Activated T-helper 2 cell treated with anti-CD3 and anti-CD28 coated beads, Interferon-gamma antibody, Interleukin-2, Interleukin-4, amounts not matched to agents 10 μg/mL and 5 μg/mL and 100 μg/mL, durations not matched to agents 14 hours and 24 hours and 36 hours (primary cell): ENCODE data around the gene CPNE9. TPM values are rescaled to one million over a fixed set of nuclear protein-coding genes. Genes with fewer than 3 reads are reported as not detected.

Experiments
- DNase-seq: peaks from one replicate; pipeline ENCODE4 v3.0.0; 2021; ENCODE audit warnings: low spot score
- H3K27ac Mint-ChIP-seq: one replicate; pipeline ENCODE4 v1.8.0; 2021; ENCODE audit warnings: mixed read lengths
- H3K27me3 Mint-ChIP-seq: one replicate; pipeline ENCODE4 v1.8.0; 2021; ENCODE audit warnings: low read depth, mixed read lengths
- H3K36me3 Mint-ChIP-seq: one replicate; pipeline ENCODE4 v1.8.0; 2021; ENCODE audit warnings: low read depth, mixed read lengths
- H3K4me1 Mint-ChIP-seq: one replicate; pipeline ENCODE4 v1.8.0; 2021; ENCODE audit warnings: low read depth, mixed read lengths
- H3K4me3 Mint-ChIP-seq: one replicate; pipeline ENCODE4 v1.8.0; 2021; ENCODE audit warnings: low read depth, mild to moderate bottlenecking, moderate library complexity, mixed read lengths
- H3K9me3 Mint-ChIP-seq: one replicate; pipeline ENCODE4 v1.8.0; 2021; ENCODE audit warnings: mixed read lengths
- intact Hi-C: fragments of 100-400 bp; cut with micrococcal nuclease; formaldehyde crosslinking; loops from one replicate; pipeline ENCODE4 v1.15.1; 2023
- total RNA-seq: library from RNA; stranded (reverse); gene quantifications from 2 replicates; pipeline ENCODE4 v1.2.3, GENCODE V29; 2022

CPNE9 gene
- total RNA-seq, 1 donor from 2014 or later = 0.50 TPM

DNA sequence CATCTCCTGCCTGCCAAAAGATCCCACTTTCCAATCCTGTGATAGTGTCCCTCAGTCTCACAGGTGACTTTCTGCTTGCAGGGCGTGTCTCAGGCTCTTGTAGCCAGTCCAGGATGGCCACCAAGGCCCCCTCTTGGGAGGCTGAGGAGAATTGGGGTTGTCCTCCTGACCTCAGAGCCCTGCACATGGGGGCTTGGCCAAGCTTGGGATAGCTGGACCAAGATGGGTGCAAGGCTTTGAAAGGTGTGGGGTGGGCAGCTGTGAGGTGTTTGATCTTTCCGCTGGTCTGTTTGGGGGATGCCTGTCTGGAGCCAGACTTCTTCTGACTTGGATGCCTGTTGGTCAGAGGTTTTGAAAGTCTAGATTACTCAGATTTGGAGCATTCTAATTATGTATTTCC is 12.0 kb upstream of the CPNE9 start:
- Mint-ChIP-seq H3K27ac (no peak overlapping the region), H3K4me3 (no peak overlapping the region), H3K4me1 (no peaks in the 10 kb centered on the region), H3K9me3 (no peaks in the 10 kb centered on the region), H3K27me3 (no peaks in the 10 kb centered on the region), H3K36me3 (peaks cover 54% of the 10 kb centered on the region)
- intact Hi-C loops = no loop called here
- no peak for DNase-seq

GRCh38 chr3:9692416-9692815 is 11.2 kb upstream of the CPNE9 start:
- no peak overlapping the region for H3K27ac Mint-ChIP-seq
- DNase-seq = no peak
- no peak overlapping the region for H3K4me3 Mint-ChIP-seq
- peaks cover 50% of the 10 kb centered on the region for H3K36me3 Mint-ChIP-seq
- H3K9me3 Mint-ChIP-seq = no peaks in the 10 kb centered on the region
- no peaks in the 10 kb centered on the region for H3K4me1 Mint-ChIP-seq
- intact Hi-C loops = no loop called here
- H3K27me3 Mint-ChIP-seq = no peaks in the 10 kb centered on the region

DNA sequence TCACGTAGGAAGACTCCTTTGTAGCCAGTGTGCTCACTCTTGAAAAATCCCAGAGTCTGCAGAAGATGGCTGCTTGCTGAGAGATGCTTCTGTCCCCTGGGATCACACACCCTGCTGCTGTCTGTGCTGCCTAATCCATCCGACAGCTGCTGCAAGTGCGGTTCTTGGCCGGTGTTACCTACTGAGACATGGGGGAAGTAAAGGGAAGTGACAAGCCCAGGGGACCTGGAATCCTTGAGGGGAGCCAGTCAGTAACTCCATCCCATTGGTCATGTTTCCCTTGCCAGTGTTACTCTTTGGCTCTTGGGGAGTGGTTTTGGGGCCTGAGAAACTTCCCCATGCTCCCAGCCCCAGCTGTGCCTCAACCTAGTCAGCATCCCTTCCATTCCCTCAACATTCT is 8.3 kb upstream of the CPNE9 start:
- Mint-ChIP-seq H3K4me3 (no peak overlapping the region), H3K36me3 (peaks cover 38% of the 10 kb centered on the region), H3K27ac (no peak overlapping the region), H3K4me1 (no peaks in the 10 kb centered on the region), H3K9me3 (no peaks in the 10 kb centered on the region), H3K27me3 (no peaks in the 10 kb centered on the region)
- intact Hi-C loops = no loop called here
- DNase-seq = no peak

GRCh38 chr3:9695746-9696145 is 7.9 kb upstream of the CPNE9 start:
- DNase-seq = no peak
- Mint-ChIP-seq H3K4me1 (no peaks in the 10 kb centered on the region), H3K27ac (no peak overlapping the region)

GRCh38 chr3:9696480-9697220 is 7.0 kb upstream of the CPNE9 start:
- Mint-ChIP-seq H3K27me3 (no peaks in the 10 kb centered on the region), H3K9me3 (no peaks in the 10 kb centered on the region), H3K4me1 (no peaks in the 10 kb centered on the region), H3K27ac (no peak overlapping the region), H3K36me3 (peaks cover 35% of the 10 kb centered on the region), H3K4me3 (no peak overlapping the region)
- no peak for DNase-seq
- intact Hi-C loops = no loop called here

More at GRCh38 chr3:9695746-9696145, 7.9 kb upstream of the CPNE9 start:
- Mint-ChIP-seq H3K9me3 (no peaks in the 10 kb centered on the region), H3K36me3 (peaks cover 36% of the 10 kb centered on the region), H3K27me3 (no peaks in the 10 kb centered on the region), H3K4me3 (no peak overlapping the region)
- intact Hi-C loops = no loop called here

DNA sequence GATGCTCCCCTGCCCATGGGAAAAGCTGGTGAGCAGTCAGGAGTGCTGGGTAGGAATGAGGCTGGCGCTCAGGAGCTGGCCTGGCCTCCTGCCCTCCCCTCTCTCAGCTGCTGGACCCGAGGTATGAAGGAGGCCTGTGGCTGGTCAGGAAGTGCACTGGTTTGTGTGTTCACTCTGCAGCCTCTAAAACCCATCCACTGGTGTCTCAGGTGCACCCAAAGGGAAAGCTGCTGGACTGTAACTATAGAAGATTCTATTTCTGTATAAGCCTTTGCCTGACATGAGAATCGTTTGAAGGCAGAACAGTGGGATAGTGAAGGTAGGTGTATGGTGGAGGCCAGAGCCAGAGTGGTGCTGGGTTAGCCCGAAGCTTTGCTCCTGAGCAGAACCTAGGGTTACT is 5.7 kb upstream of the CPNE9 start:
- peaks cover 39% of the 10 kb centered on the region for H3K36me3 Mint-ChIP-seq
- no peak for DNase-seq
- H3K4me3 Mint-ChIP-seq = no peak overlapping the region
- no peaks in the 10 kb centered on the region for H3K4me1 Mint-ChIP-seq
- peaks cover under 1% of the 10 kb centered on the region for H3K27me3 Mint-ChIP-seq
- H3K9me3 Mint-ChIP-seq = no peaks in the 10 kb centered on the region
- intact Hi-C loops = no loop called here
- H3K27ac Mint-ChIP-seq = no peak overlapping the region

- Mint-ChIP-seq H3K27me3 (peaks cover 4% of the 10 kb centered on the region), H3K9me3 (no peaks in the 10 kb centered on the region), H3K4me3 (no peak overlapping the region), H3K4me1 (no peaks in the 10 kb centered on the region), H3K27ac (no peak overlapping the region), H3K36me3 (peaks cover 39% of the 10 kb centered on the region)
- DNase-seq = no peak
- intact Hi-C loops = no loop called here
Observed at GRCh38 chr3:9698293-9698692, 5.3 kb upstream of the CPNE9 start.

- peaks cover 19% of the 10 kb centered on the region for H3K27me3 Mint-ChIP-seq
- no peak overlapping the region for H3K4me3 Mint-ChIP-seq
- no peaks in the 10 kb centered on the region for H3K4me1 Mint-ChIP-seq
- intact Hi-C loops = no loop called here
- no peaks in the 10 kb centered on the region for H3K9me3 Mint-ChIP-seq
- no peak for DNase-seq
- no peak overlapping the region for H3K27ac Mint-ChIP-seq
- peaks cover 28% of the 10 kb centered on the region for H3K36me3 Mint-ChIP-seq
Observed at GRCh38 chr3:9700536-9700935, 3.1 kb upstream of the CPNE9 start.

- no peak for DNase-seq
- intact Hi-C loops = no loop called here
- no peak overlapping the region for H3K27ac Mint-ChIP-seq
- H3K4me3 Mint-ChIP-seq = no peak overlapping the region
- H3K36me3 Mint-ChIP-seq = peaks cover 27% of the 10 kb centered on the region
- H3K4me1 Mint-ChIP-seq = no peaks in the 10 kb centered on the region
- H3K27me3 Mint-ChIP-seq = peaks cover 22% of the 10 kb centered on the region
- H3K9me3 Mint-ChIP-seq = no peaks in the 10 kb centered on the region
Observed at GRCh38 chr3:9701006-9701405, 2.6 kb upstream of the CPNE9 start.

DNA sequence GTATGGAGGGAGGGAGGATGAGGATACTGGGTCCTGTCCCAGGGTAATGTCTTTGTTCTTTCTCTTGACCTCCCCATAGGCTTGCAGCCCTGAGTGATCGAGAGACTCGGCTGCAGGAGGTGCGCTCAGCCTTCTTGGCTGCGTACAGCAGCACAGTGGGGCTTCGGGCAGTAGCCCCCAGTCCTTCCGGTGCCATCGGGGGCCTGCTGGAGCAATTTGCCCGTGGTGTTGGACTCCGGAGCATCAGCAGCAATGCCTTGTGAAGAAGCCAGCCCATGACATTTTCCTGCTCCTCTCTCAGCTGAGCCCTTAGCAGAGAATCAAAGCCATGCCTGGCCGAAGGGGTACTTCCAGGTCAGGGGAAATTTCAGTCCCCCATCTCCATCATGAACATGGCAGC is 1.9 kb upstream of the CPNE9 start:
- no peaks in the 10 kb centered on the region for H3K9me3 Mint-ChIP-seq
- H3K27ac Mint-ChIP-seq = no peak overlapping the region
- peaks cover 29% of the 10 kb centered on the region for H3K27me3 Mint-ChIP-seq
- no peaks in the 10 kb centered on the region for H3K4me1 Mint-ChIP-seq
- H3K36me3 Mint-ChIP-seq = peaks cover 27% of the 10 kb centered on the region
- no peak for DNase-seq
- intact Hi-C loops = no loop called here
- H3K4me3 Mint-ChIP-seq = no peak overlapping the region

GRCh38 chr3:9703240-9703639 is 393 bp upstream of the CPNE9 start:
- intact Hi-C loops = no loop called here
- H3K27ac Mint-ChIP-seq = no peak overlapping the region
- no peaks in the 10 kb centered on the region for H3K4me1 Mint-ChIP-seq
- no peak overlapping the region for H3K4me3 Mint-ChIP-seq
- H3K36me3 Mint-ChIP-seq = peaks cover 20% of the 10 kb centered on the region
- peaks cover 36% of the 10 kb centered on the region for H3K27me3 Mint-ChIP-seq
- H3K9me3 Mint-ChIP-seq = no peaks in the 10 kb centered on the region
- DNase-seq = no peak

GRCh38 chr3:9704347-9705322 is 1.0 kb downstream of the CPNE9 start:
- Mint-ChIP-seq H3K27ac (no peak overlapping the region), H3K27me3 (peaks cover 38% of the 10 kb centered on the region), H3K36me3 (peaks cover 20% of the 10 kb centered on the region), H3K4me3 (no peak overlapping the region), H3K9me3 (no peaks in the 10 kb centered on the region), H3K4me1 (no peaks in the 10 kb centered on the region)
- intact Hi-C loops = no loop called here
- DNase-seq = no peak

- Mint-ChIP-seq H3K9me3 (no peaks in the 10 kb centered on the region), H3K4me3 (no peak overlapping the region), H3K4me1 (peaks cover 4% of the 10 kb centered on the region), H3K36me3 (no peaks in the 10 kb centered on the region), H3K27ac (no peak overlapping the region), H3K27me3 (peaks cover 28% of the 10 kb centered on the region)
- intact Hi-C loops = no loop called here
- DNase-seq = no peak
Observed at GRCh38 chr3:9710174-9710739, 6.6 kb downstream of the CPNE9 start.
